Suppressor macrophage treated with lipopolysaccharide for 1 hour (primary cell): Measurements from ENCODE around the gene PTPRN2.
"Not testable (repeated sequence)": the region's sequence is repeated elsewhere in the genome, so short reads cannot be mapped to it uniquely, and the experiment has no call there.

Experiments used
- DNase-seq, 3 donors: peaks; one replicate each; pipeline ENCODE4 v3.0.0-alpha.2; 2020 to 2022

Gene PTPRN2

GRCh38 chr7:158261362-158262235 lies 326.0 kb downstream of the PTPRN2 start:
- no peak for DNase-seq

GRCh38 chr7:158260567-158261361 lies 326.9 kb downstream of the PTPRN2 start:
- no peak for DNase-seq

GRCh38 chr7:158259671-158260418 lies 327.8 kb downstream of the PTPRN2 start:
- DNase-seq = no peak

- DNase-seq = no peak
These were observed 328.5 kb downstream of the PTPRN2 start for GRCh38 chr7:158259141-158259540.

- no peak for DNase-seq
These were observed 329.1 kb downstream of the PTPRN2 start for GRCh38 chr7:158258411-158259130.

GRCh38 chr7:158257516-158258410 lies 329.9 kb downstream of the PTPRN2 start:
- no peak for DNase-seq

- no peak for DNase-seq
These were observed 330.6 kb downstream of the PTPRN2 start for GRCh38 chr7:158257001-158257400.

- DNase-seq = no peak
These were observed 331.4 kb downstream of the PTPRN2 start for GRCh38 chr7:158256091-158256816.

GRCh38 chr7:158255558-158255957 lies 332.1 kb downstream of the PTPRN2 start:
- DNase-seq = no peak

- DNase-seq = no peak
These were observed 332.5 kb downstream of the PTPRN2 start for GRCh38 chr7:158255156-158255555.

GRCh38 chr7:158253670-158254045 lies 334.0 kb downstream of the PTPRN2 start:
- not testable (repeated sequence) for DNase-seq

- no peak for DNase-seq
These were observed 334.6 kb downstream of the PTPRN2 start for GRCh38 chr7:158252837-158253669.

GRCh38 chr7:158252081-158252836 lies 335.4 kb downstream of the PTPRN2 start:
- no peak for DNase-seq

- no peak for DNase-seq
These were observed 336.3 kb downstream of the PTPRN2 start for GRCh38 chr7:158251061-158251965.

- DNase-seq = no peak
These were observed 337.9 kb downstream of the PTPRN2 start for GRCh38 chr7:158249692-158250091.

GRCh38 chr7:158248816-158249215 lies 338.8 kb downstream of the PTPRN2 start:
- no peak for DNase-seq

GRCh38 chr7:158247758-158248487 lies 339.7 kb downstream of the PTPRN2 start:
- no peak for DNase-seq
